ENCODE data around the gene GRAP.
"Not testable (repeated sequence)": the region's sequence is repeated elsewhere in the genome, so short reads cannot be mapped to it uniquely, and the experiment has no call there.

DNA sequence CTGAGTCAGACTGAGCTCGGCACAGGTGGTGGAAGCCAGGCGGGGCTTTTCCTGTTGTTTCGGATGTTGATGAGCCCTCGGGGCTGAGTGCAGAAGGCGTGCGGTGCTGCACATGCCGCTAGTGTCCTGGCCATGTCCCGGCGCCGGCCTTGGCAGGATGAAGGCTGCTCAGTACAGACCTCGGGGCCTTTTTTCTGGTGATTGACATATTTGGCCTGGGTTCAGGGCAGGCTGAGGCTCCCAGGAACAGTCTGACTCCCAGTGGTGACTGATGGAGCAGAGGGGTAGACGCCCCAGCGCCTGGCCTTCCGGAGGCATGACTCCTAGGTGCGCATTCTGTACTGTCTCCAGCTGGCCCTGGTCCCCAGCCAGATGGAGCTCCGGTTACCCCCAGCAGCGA lies 8.8 kb downstream of the GRAP start:
- TF ChIP-seq MTA1 (IDR thresholded peaks at IDR 0.05; ENCODE audit: borderline replicate concordance); SMC3 (conservative IDR thresholded peaks at IDR 0.05; ENCODE audit: insufficient read depth, low read depth, low read length); MYNN (IDR thresholded peaks at IDR 0.05); MYNN (CRISPR knock-in tag; IDR thresholded peaks at IDR 0.05); KDM5B (IDR thresholded peaks at IDR 0.05; ENCODE audit: insufficient replicate concordance, low read depth, low read length); JUN (IDR thresholded peaks at IDR 0.05; ENCODE audit: borderline replicate concordance, low read depth, low read length); JUN (CRISPR knock-in tag; IDR thresholded peaks at IDR 0.05; ENCODE audit: borderline replicate concordance); KAT2B (IDR thresholded peaks at IDR 0.05; ENCODE audit: low read depth, low read length); POLR2A (conservative IDR thresholded peaks at IDR 0.05); MYC (IDR thresholded peaks at IDR 0.05; ENCODE audit: low read depth, low read length); MYC (CRISPR knock-in tag; IDR thresholded peaks at IDR 0.05; ENCODE audit: borderline replicate concordance, low read depth); HCFC1 (IDR thresholded peaks at IDR 0.05; ENCODE audit: low read depth, low read length): not testable (repeated sequence)
- TF ChIP-seq, protein P1, sequence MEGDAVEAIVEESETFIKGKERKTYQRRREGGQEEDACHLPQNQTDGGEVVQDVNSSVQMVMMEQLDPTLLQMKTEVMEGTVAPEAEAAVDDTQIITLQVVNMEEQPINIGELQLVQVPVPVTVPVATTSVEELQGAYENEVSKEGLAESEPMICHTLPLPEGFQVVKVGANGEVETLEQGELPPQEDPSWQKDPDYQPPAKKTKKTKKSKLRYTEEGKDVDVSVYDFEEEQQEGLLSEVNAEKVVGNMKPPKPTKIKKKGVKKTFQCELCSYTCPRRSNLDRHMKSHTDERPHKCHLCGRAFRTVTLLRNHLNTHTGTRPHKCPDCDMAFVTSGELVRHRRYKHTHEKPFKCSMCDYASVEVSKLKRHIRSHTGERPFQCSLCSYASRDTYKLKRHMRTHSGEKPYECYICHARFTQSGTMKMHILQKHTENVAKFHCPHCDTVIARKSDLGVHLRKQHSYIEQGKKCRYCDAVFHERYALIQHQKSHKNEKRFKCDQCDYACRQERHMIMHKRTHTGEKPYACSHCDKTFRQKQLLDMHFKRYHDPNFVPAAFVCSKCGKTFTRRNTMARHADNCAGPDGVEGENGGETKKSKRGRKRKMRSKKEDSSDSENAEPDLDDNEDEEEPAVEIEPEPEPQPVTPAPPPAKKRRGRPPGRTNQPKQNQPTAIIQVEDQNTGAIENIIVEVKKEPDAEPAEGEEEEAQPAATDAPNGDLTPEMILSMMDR (IDR thresholded peaks at IDR 0.05 in 2 of 3, conservative IDR thresholded peaks at IDR 0.05 in 1 of 3; ENCODE audit: insufficient read depth in 2 of 3, low read depth in 1 of 3, low read length in 3 of 3), result not testable (repeated sequence)

Measured in K562 (cell line).